HepG2 (cell line): ENCODE measurements around the gene SLC29A1. TPM values are rescaled to one million over a fixed set of nuclear protein-coding genes. Genes with fewer than 3 reads are reported as not detected.

ENCODE experiments used
- FOXA3 ChIP-seq: IDR thresholded peaks from 2 replicates; pipeline ENCODE4 v1.6.1; 2016; ENCODE audit warnings: missing genetic modification reagents, missing compliant biosample characterization
- MED13 ChIP-seq: sonication (generic); formaldehyde crosslinking; IDR thresholded peaks from 2 replicates; pipeline ENCODE4 v1.5.0; 2020; ENCODE audit warnings: missing genetic modification reagents
- SP1 ChIP-seq, 2 experiments: fragments of 450-650 bp in 1 of 2; sonication (generic) in 1 of 2; formaldehyde crosslinking in 1 of 2; IDR thresholded peaks; 2 replicates each; pipeline versions ENCODE4 v1.4.0 to v1.6.1; 2016 to 2020; ENCODE audit warnings: missing genetic modification reagents in 1 of 2
- SSRP1 ChIP-seq: IDR thresholded peaks from 2 replicates; pipeline ENCODE4 v1.6.1; 2016; ENCODE audit warnings: control low read depth
- ZFP41 ChIP-seq: sonication (generic); formaldehyde crosslinking; IDR thresholded peaks from 2 replicates; pipeline ENCODE4 v1.4.0; 2020; ENCODE audit warnings: mild to moderate bottlenecking, missing genetic modification reagents, borderline replicate concordance
- ZMYM3 ChIP-seq: sonication (generic); formaldehyde crosslinking; IDR thresholded peaks from 2 replicates; pipeline ENCODE4 v1.5.1; 2020; ENCODE audit warnings: mild to moderate bottlenecking, missing genetic modification reagents
- ZNF124 ChIP-seq: sonication (generic); formaldehyde crosslinking; IDR thresholded peaks from 2 replicates; pipeline ENCODE4 v1.4.0; 2020; ENCODE audit warnings: missing genetic modification reagents
- ZNF3 ChIP-seq: IDR thresholded peaks from 2 replicates; pipeline ENCODE4 v1.7.0; 2017; ENCODE audit warnings: inconsistent platforms
- ZNF33B ChIP-seq: sonication (generic); formaldehyde crosslinking; IDR thresholded peaks from 2 replicates; pipeline ENCODE4 v1.5.1; 2020; ENCODE audit warnings: mild to moderate bottlenecking, missing genetic modification reagents
- polyA plus RNA-seq, 8 experiments: library from polyadenylated mRNA; depleted of rRNA in 3 of 8; stranded (reverse) in 7 of 8; unstranded in 1 of 8; fragments of >200 nt; fragmentation: Illumina TruSeq in 4 of 8; extraction: Trizol in 4 of 8; gene quantifications; 2 replicates each; pipeline versions ENCODE4 v1.2.1 to v1.2.3, GENCODE V29; 2011 to 2016; ENCODE audit warnings: low read depth in 4 of 8, missing spikeins in 1 of 8, mixed read lengths in 1 of 8; ENCODE audit not compliant: insufficient read depth in 1 of 8
- total RNA-seq, 5 experiments: library from RNA; depleted of rRNA; stranded (reverse); fragments of >200 nt; fragmentation: Illumina TruSeq; extraction: Trizol; gene quantifications; 2 replicates each; pipeline ENCODE4 v1.2.3, GENCODE V29; 2016; ENCODE audit warnings: low read depth in 1 of 5
- TF ChIP-seq, protein P1 (sequence below): sonication (generic); formaldehyde crosslinking; IDR thresholded peaks from 2 replicates; pipeline ENCODE4 v1.4.0; 2020; ENCODE audit warnings: mild to moderate bottlenecking, missing genetic modification reagents, borderline replicate concordance
- TF ChIP-seq, protein P2 (sequence below): sonication (generic); formaldehyde crosslinking; IDR thresholded peaks from 2 replicates; pipeline ENCODE4 v1.5.0; 2020; ENCODE audit warnings: mild to moderate bottlenecking, missing genetic modification reagents
- TF ChIP-seq, protein P3 (sequence below): sonication (generic); formaldehyde crosslinking; IDR thresholded peaks from 2 replicates; pipeline ENCODE4 v1.4.0; 2020; ENCODE audit warnings: missing genetic modification reagents, mild to moderate bottlenecking, borderline replicate concordance
- TF ChIP-seq, protein P4 (sequence below): sonication (generic); formaldehyde crosslinking; conservative IDR thresholded peaks from 2 replicates; pipeline ENCODE4 v1.8.0; 2022; ENCODE audit warnings: low read depth, missing genetic modification reagents
- TF ChIP-seq, protein P5 (sequence below): sonication (generic); formaldehyde crosslinking; IDR thresholded peaks from 2 replicates; pipeline ENCODE4 v1.4.0; 2020; ENCODE audit warnings: missing genetic modification reagents, mild to moderate bottlenecking, borderline replicate concordance

SLC29A1 gene
- total and polyA plus RNA-seq, 2 of the 13 experiments (the other 11 are each of a cell fraction or from before 2014, with no cell fraction given): 43.2 to 106 TPM

DNA sequence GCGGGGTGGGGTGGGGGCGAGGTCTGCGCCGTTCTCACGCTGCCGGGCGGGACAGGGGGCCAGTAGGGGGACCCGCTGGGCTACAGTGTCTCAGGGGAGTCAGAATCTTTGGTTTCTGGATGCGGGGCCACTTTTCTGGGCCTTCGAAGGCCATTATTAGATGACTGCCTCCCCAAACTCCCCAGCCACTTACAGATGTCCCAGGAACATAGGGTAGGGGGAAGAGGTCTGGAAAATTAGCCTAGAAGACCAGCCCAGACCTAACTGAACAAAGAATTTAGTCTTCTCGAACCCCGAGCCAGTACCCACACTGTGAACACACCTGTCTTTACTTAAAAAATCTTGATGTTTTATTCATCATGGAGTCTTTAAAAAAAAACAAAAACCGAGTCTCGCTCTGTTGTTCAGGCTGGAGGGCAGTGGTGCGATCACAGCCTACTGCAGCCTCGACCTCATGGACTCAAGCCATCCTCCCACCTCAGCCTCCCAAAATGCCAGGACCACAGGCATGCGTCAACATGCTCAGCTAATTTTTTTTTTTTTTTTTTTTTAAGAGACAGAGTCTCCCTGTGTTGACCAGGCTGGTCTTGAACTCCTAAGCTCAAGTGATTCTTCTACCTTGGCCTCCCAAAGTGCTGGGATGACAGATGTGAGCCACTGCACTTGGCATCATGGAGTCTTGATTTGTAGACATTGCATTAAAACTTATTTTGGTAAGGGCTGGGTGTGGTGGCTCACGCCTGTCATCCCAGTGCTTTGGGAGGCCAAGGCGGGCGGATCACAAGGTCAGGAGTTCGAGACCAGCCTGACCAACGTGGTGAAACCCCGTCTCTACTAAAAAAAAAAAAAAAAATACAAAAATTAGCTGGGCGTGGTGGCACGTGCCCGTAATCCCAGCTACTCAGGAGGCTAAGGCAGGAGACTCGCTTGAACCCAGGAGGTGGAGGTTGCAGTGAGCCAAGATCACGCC lies 3.3 kb upstream of the SLC29A1 start (continued):
- TF ChIP-seq, protein P1, sequence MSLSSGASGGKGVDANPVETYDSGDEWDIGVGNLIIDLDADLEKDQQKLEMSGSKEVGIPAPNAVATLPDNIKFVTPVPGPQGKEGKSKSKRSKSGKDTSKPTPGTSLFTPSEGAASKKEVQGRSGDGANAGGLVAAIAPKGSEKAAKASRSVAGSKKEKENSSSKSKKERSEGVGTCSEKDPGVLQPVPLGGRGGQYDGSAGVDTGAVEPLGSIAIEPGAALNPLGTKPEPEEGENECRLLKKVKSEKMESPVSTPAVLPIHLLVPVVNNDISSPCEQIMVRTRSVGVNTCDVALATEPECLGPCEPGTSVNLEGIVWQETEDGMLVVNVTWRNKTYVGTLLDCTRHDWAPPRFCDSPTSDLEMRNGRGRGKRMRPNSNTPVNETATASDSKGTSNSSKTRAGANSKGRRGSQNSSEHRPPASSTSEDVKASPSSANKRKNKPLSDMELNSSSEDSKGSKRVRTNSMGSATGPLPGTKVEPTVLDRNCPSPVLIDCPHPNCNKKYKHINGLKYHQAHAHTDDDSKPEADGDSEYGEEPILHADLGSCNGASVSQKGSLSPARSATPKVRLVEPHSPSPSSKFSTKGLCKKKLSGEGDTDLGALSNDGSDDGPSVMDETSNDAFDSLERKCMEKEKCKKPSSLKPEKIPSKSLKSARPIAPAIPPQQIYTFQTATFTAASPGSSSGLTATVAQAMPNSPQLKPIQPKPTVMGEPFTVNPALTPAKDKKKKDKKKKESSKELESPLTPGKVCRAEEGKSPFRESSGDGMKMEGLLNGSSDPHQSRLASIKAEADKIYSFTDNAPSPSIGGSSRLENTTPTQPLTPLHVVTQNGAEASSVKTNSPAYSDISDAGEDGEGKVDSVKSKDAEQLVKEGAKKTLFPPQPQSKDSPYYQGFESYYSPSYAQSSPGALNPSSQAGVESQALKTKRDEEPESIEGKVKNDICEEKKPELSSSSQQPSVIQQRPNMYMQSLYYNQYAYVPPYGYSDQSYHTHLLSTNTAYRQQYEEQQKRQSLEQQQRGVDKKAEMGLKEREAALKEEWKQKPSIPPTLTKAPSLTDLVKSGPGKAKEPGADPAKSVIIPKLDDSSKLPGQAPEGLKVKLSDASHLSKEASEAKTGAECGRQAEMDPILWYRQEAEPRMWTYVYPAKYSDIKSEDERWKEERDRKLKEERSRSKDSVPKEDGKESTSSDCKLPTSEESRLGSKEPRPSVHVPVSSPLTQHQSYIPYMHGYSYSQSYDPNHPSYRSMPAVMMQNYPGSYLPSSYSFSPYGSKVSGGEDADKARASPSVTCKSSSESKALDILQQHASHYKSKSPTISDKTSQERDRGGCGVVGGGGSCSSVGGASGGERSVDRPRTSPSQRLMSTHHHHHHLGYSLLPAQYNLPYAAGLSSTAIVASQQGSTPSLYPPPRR: no peak
- TF ChIP-seq SSRP1 (CRISPR knock-in tag) (no peak), SP1 (IDR thresholded peaks at IDR 0.05) (no peak), SP1 (CRISPR knock-in tag; IDR thresholded peaks at IDR 0.05) (no peak), ZNF124 (CRISPR knock-in tag) (no peak), ZNF33B (CRISPR knock-in tag) (no peak), MED13 (no peak), ZFP41 (no peak), ZNF3 (CRISPR knock-in tag) (0 out of 2 replicates have a peak, but pooled peaks have one; percentile 25), ZMYM3 (CRISPR knock-in tag) (0 out of 2 replicates have a peak, but pooled peaks have one; percentile 51), FOXA3 (CRISPR knock-in tag) (no peak)
- TF ChIP-seq, protein P2, sequence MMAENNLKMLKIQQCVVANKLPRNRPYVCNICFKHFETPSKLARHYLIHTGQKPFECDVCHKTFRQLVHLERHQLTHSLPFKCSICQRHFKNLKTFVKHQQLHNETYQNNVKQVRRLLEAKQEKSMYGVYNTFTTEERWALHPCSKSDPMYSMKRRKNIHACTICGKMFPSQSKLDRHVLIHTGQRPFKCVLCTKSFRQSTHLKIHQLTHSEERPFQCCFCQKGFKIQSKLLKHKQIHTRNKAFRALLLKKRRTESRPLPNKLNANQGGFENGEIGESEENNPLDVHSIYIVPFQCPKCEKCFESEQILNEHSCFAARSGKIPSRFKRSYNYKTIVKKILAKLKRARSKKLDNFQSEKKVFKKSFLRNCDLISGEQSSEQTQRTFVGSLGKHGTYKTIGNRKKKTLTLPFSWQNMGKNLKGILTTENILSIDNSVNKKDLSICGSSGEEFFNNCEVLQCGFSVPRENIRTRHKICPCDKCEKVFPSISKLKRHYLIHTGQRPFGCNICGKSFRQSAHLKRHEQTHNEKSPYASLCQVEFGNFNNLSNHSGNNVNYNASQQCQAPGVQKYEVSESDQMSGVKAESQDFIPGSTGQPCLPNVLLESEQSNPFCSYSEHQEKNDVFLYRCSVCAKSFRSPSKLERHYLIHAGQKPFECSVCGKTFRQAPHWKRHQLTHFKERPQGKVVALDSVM (CRISPR knock-in tag): peak; percentile 68; the same call in 1 of the 2 replicates
- TF ChIP-seq, protein P3, sequence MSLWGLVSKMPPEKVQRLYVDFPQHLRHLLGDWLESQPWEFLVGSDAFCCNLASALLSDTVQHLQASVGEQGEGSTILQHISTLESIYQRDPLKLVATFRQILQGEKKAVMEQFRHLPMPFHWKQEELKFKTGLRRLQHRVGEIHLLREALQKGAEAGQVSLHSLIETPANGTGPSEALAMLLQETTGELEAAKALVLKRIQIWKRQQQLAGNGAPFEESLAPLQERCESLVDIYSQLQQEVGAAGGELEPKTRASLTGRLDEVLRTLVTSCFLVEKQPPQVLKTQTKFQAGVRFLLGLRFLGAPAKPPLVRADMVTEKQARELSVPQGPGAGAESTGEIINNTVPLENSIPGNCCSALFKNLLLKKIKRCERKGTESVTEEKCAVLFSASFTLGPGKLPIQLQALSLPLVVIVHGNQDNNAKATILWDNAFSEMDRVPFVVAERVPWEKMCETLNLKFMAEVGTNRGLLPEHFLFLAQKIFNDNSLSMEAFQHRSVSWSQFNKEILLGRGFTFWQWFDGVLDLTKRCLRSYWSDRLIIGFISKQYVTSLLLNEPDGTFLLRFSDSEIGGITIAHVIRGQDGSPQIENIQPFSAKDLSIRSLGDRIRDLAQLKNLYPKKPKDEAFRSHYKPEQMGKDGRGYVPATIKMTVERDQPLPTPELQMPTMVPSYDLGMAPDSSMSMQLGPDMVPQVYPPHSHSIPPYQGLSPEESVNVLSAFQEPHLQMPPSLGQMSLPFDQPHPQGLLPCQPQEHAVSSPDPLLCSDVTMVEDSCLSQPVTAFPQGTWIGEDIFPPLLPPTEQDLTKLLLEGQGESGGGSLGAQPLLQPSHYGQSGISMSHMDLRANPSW (CRISPR knock-in tag): 0 out of 2 replicates have a peak, but pooled peaks have one; percentile 19
- TF ChIP-seq, protein P4, sequence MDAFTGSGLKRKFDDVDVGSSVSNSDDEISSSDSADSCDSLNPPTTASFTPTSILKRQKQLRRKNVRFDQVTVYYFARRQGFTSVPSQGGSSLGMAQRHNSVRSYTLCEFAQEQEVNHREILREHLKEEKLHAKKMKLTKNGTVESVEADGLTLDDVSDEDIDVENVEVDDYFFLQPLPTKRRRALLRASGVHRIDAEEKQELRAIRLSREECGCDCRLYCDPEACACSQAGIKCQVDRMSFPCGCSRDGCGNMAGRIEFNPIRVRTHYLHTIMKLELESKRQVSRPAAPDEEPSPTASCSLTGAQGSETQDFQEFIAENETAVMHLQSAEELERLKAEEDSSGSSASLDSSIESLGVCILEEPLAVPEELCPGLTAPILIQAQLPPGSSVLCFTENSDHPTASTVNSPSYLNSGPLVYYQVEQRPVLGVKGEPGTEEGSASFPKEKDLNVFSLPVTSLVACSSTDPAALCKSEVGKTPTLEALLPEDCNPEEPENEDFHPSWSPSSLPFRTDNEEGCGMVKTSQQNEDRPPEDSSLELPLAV: no peak
- TF ChIP-seq, protein P5, sequence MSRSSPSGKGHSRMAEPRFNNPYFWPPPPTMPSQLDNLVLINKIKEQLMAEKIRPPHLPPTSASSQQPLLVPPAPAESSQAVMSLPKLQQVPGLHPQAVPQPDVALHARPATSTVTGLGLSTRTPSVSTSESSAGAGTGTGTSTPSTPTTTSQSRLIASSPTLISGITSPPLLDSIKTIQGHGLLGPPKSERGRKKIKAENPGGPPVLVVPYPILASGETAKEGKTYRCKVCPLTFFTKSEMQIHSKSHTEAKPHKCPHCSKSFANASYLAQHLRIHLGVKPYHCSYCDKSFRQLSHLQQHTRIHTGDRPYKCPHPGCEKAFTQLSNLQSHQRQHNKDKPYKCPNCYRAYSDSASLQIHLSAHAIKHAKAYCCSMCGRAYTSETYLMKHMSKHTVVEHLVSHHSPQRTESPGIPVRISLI (CRISPR knock-in tag): 0 out of 2 replicates have a peak, but pooled peaks have one; percentile 37
